B cell (primary cell): ENCODE measurements around the gene TADA3. TPM values are rescaled to one million over a fixed set of nuclear protein-coding genes. Genes with fewer than 3 reads are reported as not detected.

ENCODE experiments used
- ATAC-seq: fragments of 200-7000 bp; cut with Tn5 transposase; one replicate; pipeline ENCODE4 v1.10.0; 2021; ENCODE audit warnings: low read depth, mild to moderate bottlenecking, moderate number of reproducible peaks, moderate library complexity
- CTCF ChIA-PET: fragments of 350-600 bp; sonication (Branson Sonifier 250); formaldehyde crosslinking; loops from one replicate; lab custom pipeline; 2021; ENCODE audit warnings: antibody characterized with exemption, inconsistent platforms; lab: Charles Lee
- POLR2A ChIA-PET: fragments of 350-600 bp; sonication (Branson Sonifier 250); formaldehyde crosslinking; loops from one replicate; lab custom pipeline; 2021; ENCODE audit warnings: antibody characterized with exemption; lab: Charles Lee
- DNase-seq: peaks from one replicate; pipeline ENCODE4 v3.0.0; 2013
- H2AFZ ChIP-seq: 2 replicates; pipeline ENCODE4 v1.6.1; 2012; ENCODE audit warnings: mild to moderate bottlenecking, low read depth, low read length; ENCODE audit not compliant: insufficient read depth, poor library complexity, severe bottlenecking
- H3K27ac ChIP-seq, 2 donors: 1 replicate in 1 of 2; 2 replicates in 1 of 2; pipeline ENCODE4 v1.5.1; 2012 to 2013; ENCODE audit warnings: low read length in 2 of 2, mild to moderate bottlenecking in 2 of 2, moderate library complexity in 1 of 2
- H3K27me3 ChIP-seq, 4 experiments: fragments of 200-600 bp in 1 of 4; sonication (generic) in 1 of 4; replicated peaks in 1 of 4; 1 replicate in 2 of 4; 2 replicates in 2 of 4; pipeline versions ENCODE4 v1.6.1 to v1.7.0; 2013 to 2016; ENCODE audit warnings: low read length in 3 of 4, mild to moderate bottlenecking in 2 of 4, mixed read lengths in 1 of 4, moderate library complexity in 1 of 4; ENCODE audit not compliant: insufficient read depth in 4 of 4, control insufficient read depth in 3 of 4; ENCODE audit errors: control extremely low read depth in 1 of 4
- H3K36me3 ChIP-seq, 2 experiments: replicated peaks in 1 of 2; 1 replicate in 1 of 2; 2 replicates in 1 of 2; pipeline versions ENCODE4 v1.6.1 to v1.7.1; 2013; ENCODE audit warnings: low read length in 1 of 2; ENCODE audit not compliant: insufficient read depth in 2 of 2, control insufficient read depth in 1 of 2; ENCODE audit errors: control extremely low read depth in 1 of 2, extremely low read depth in 1 of 2
- H3K4me1 ChIP-seq, 2 donors: fragments of 200-600 bp in 1 of 2; sonication (generic) in 1 of 2; 1 replicate in 1 of 2; 2 replicates in 1 of 2; pipeline versions ENCODE4 v1.5.1 to v1.6.1; 2013 to 2017; ENCODE audit warnings: low read length in 2 of 2; ENCODE audit not compliant: control insufficient read depth in 2 of 2, insufficient read depth in 2 of 2
- H3K4me2 ChIP-seq: replicated peaks from 2 replicates; pipeline ENCODE3; 2012; ENCODE audit warnings: mild to moderate bottlenecking, low read depth, low read length; ENCODE audit not compliant: poor library complexity, severe bottlenecking
- H3K4me3 ChIP-seq, 5 experiments: fragments of 200-600 bp in 1 of 5; sonication (generic) in 1 of 5; 1 replicate in 3 of 5; 2 replicates in 2 of 5; pipeline versions ENCODE4 v1.5.1 to v1.7.0; 2011 to 2016; ENCODE audit warnings: low read length in 4 of 5, mild to moderate bottlenecking in 4 of 5, low read depth in 2 of 5, control low read depth in 1 of 5, moderate library complexity in 1 of 5; ENCODE audit not compliant: insufficient read depth in 1 of 5; ENCODE audit errors: control extremely low read depth in 1 of 5, extremely low read depth in 1 of 5
- H3K79me2 ChIP-seq: fragments of 200-600 bp; sonication (generic); one replicate; pipeline ENCODE4 v1.6.0; 2016; ENCODE audit warnings: low read length; ENCODE audit not compliant: control insufficient read depth, insufficient read depth
- H3K9ac ChIP-seq: fragments of 200-600 bp; sonication (generic); 2 replicates; pipeline ENCODE4 v1.6.1; 2017; ENCODE audit warnings: mild to moderate bottlenecking, low read length, moderate library complexity
- H3K9me3 ChIP-seq, 3 donors: one replicate each; pipeline versions ENCODE4 v1.6.1 to v1.7.1; 2013; ENCODE audit warnings: low read length in 2 of 3; ENCODE audit not compliant: control insufficient read depth in 2 of 3, insufficient read depth in 1 of 3; ENCODE audit errors: control extremely low read depth in 1 of 3
- H4K20me1 ChIP-seq: 2 replicates; pipeline ENCODE4 v1.6.0; 2012; ENCODE audit warnings: mild to moderate bottlenecking, low read length; ENCODE audit not compliant: insufficient read depth, control insufficient read depth, poor library complexity, severe bottlenecking
- H3K27ac Mint-ChIP-seq: one replicate; pipeline ENCODE4 v1.8.0; 2021; ENCODE audit warnings: mixed read lengths
- H3K27me3 Mint-ChIP-seq: one replicate; pipeline ENCODE4 v1.8.0; 2021; ENCODE audit warnings: mixed read lengths
- H3K4me1 Mint-ChIP-seq: one replicate; pipeline ENCODE4 v1.8.0; 2021; ENCODE audit warnings: mixed read lengths
- H3K4me3 Mint-ChIP-seq: one replicate; pipeline ENCODE4 v1.8.0; 2021; ENCODE audit warnings: mixed read lengths
- H3K9me3 Mint-ChIP-seq: one replicate; pipeline ENCODE4 v1.8.0; 2022; ENCODE audit warnings: mixed read lengths; ENCODE audit not compliant: insufficient read depth
- CTCF ChIP-seq: fragments of 200-600 bp; IDR thresholded peaks from one replicate; pipeline ENCODE4 v1.8.0; 2022; ENCODE audit warnings: antibody characterized with exemption, mild to moderate bottlenecking
- EZH2 ChIP-seq: IDR thresholded peaks from 2 replicates; pipeline ENCODE4 v1.6.1; 2012; ENCODE audit warnings: borderline replicate concordance, low read depth, mild to moderate bottlenecking, moderate library complexity, low read length; ENCODE audit not compliant: insufficient read depth, poor library complexity, severe bottlenecking
- WGBS: methylation state at CpG from one replicate; pipeline ENCODE4 v1.1.5; 2013; ENCODE audit warnings: missing lambda C conversion rate; ENCODE audit not compliant: insufficient coverage; 5-methylcytosine and 5-hydroxymethylcytosine counted together
- intact Hi-C: fragments of 100-400 bp; cut with micrococcal nuclease; formaldehyde crosslinking; loops from one replicate; pipeline ENCODE4 v1.10.0; 2022
- polyA plus RNA-seq: library from polyadenylated mRNA; depleted of rRNA; stranded (reverse); fragments of >200 nt; gene quantifications from 2 replicates; pipeline ENCODE4 v1.2.3, GENCODE V29; 2012
- total RNA-seq, 2 donors: library from RNA; stranded (reverse); fragments of 120-200 nt in 1 of 2; gene quantifications; 1 replicate in 1 of 2; 2 replicates in 1 of 2; pipeline versions ENCODE4 v1.2.3 to v1.2.4, GENCODE V29; 2013 to 2022

Gene TADA3
- total and polyA plus RNA-seq, 2 donors (not counting 1 experiment from before 2014, with no cell fraction given): 45.4 to 45.6 TPM

- H3K4me3 ChIP-seq: no peak overlapping the region
- 94% methylated on average over 16 of the region's 18 CpGs for WGBS
- no peak overlapping the region for H2AFZ ChIP-seq
- no peak overlapping the region for H3K27ac ChIP-seq
- intact Hi-C loops: no loop called here
- CTCF ChIA-PET: no interaction called here
- H3K27me3 ChIP-seq: no peaks in the 10 kb centered on the region
- H3K9me3 ChIP-seq: no peaks in the 10 kb centered on the region
- H3K9ac ChIP-seq: no peak overlapping the region
- DNase-seq (no peak), ATAC-seq (no peak)
- H3K4me2 ChIP-seq: no peak overlapping the region
- H4K20me1 ChIP-seq: no peaks in the 10 kb centered on the region
- TF ChIP-seq EZH2 (no peak), CTCF (no peak)
- no peaks in the 10 kb centered on the region for H3K9me3 Mint-ChIP-seq
- POLR2A ChIA-PET: no interaction called here
- no peaks in the 10 kb centered on the region for H3K4me1 Mint-ChIP-seq
- no peak overlapping the region for H3K27ac Mint-ChIP-seq
- no peaks in the 10 kb centered on the region for H3K4me1 ChIP-seq
- no peaks in the 10 kb centered on the region for H3K27me3 Mint-ChIP-seq
- no peaks in the 10 kb centered on the region for H3K79me2 ChIP-seq
- H3K4me3 Mint-ChIP-seq: no peak overlapping the region
- peaks cover 4 to 26% of the 10 kb centered on the region in 2 experiments for H3K36me3 ChIP-seq
These were observed 42.5 kb upstream of the TADA3 start for GRCh38 chr3:9834520-9835380.

DNA sequence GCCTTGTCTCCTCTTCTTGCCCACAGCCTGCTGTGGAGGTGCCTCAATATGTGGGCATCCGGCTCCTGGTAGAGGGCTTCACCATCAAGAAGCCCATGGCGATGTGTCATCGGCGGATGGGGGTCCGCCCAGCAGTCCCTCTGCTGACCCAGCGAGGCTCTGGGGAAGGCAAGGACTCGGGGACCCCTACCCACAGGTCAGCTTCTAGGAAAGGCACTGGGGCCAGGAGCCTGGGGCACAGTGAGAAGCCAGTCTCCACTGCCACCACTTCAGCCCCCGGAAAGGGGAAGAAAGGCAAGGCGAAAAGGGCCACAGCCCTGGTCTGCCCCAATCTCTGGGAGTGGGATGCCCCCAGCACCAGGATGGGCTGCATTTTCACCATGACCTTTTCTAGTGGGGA, 40.8 kb upstream of the TADA3 start:
- Mint-ChIP-seq H3K27ac (no peak overlapping the region), H3K4me3 (no peak overlapping the region), H3K27me3 (no peaks in the 10 kb centered on the region), H3K9me3 (no peaks in the 10 kb centered on the region), H3K4me1 (no peaks in the 10 kb centered on the region)
- Histone ChIP-seq H3K36me3 (peaks cover 2 to 25% of the 10 kb centered on the region in 2 experiments), H3K27ac (no peak overlapping the region), H3K4me1 (no peaks in the 10 kb centered on the region), H3K9me3 (no peaks in the 10 kb centered on the region), H3K27me3 (no peaks in the 10 kb centered on the region), H3K9ac (no peak overlapping the region), H4K20me1 (no peaks in the 10 kb centered on the region), H3K4me3 (no peak overlapping the region), H2AFZ (no peak overlapping the region), H3K79me2 (no peaks in the 10 kb centered on the region), H3K4me2 (no peak overlapping the region)
- ChIA-PET POLR2A (no interaction called here), CTCF (no interaction called here)
- no peak for TF ChIP-seq CTCF
- no peak for TF ChIP-seq EZH2
- WGBS: 95% methylated on average over 7 of the region's 9 CpGs
- ATAC-seq: no peak
- DNase-seq: no peak
- intact Hi-C loops: no loop called here
